CD8-positive, alpha-beta memory T cell (primary cell): ENCODE data around the gene OR14K1. TPM values are rescaled to one million over a fixed set of nuclear protein-coding genes. Genes with fewer than 3 reads are reported as not detected.
"Not testable (repeated sequence)": the region's sequence is repeated elsewhere in the genome, so short reads cannot be mapped to it uniquely, and the experiment has no call there.

Experiments used
- CTCF ChIA-PET: fragments of 350-600 bp; sonication (Branson Sonifier 250); formaldehyde crosslinking; loops from one replicate; lab custom pipeline; 2021; ENCODE audit warnings: antibody characterized with exemption; lab: Charles Lee
- POLR2A ChIA-PET: fragments of 350-600 bp; sonication (Branson Sonifier 250); formaldehyde crosslinking; loops from one replicate; lab custom pipeline; 2021; ENCODE audit warnings: antibody characterized with exemption; lab: Charles Lee
- DNase-seq, 5 donors: peaks; one replicate each; pipeline versions ENCODE4 v3.0.0 to v3.0.0-alpha.2; 2020 to 2022; ENCODE audit warnings: mixed read lengths in 1 of 5
- H3K27ac ChIP-seq: one replicate; pipeline ENCODE4 v1.7.0; 2013; ENCODE audit warnings: low read depth, mild to moderate bottlenecking, low read length, moderate library complexity
- H3K27me3 ChIP-seq: 2 replicates; pipeline ENCODE4 v1.7.0; 2013; ENCODE audit warnings: low read length, mild to moderate bottlenecking; ENCODE audit not compliant: insufficient read depth, poor library complexity, severe bottlenecking
- H3K36me3 ChIP-seq: 2 replicates; pipeline ENCODE4 v1.7.0; 2013; ENCODE audit warnings: mild to moderate bottlenecking, low read length, moderate library complexity; ENCODE audit not compliant: insufficient read depth
- H3K4me1 ChIP-seq: 2 replicates; pipeline ENCODE4 v1.7.0; 2013; ENCODE audit warnings: mild to moderate bottlenecking, low read length, moderate library complexity; ENCODE audit not compliant: insufficient read depth
- H3K4me3 ChIP-seq: 2 replicates; pipeline ENCODE4 v1.7.0; 2013; ENCODE audit warnings: mild to moderate bottlenecking, low read length
- H3K9me3 ChIP-seq: 2 replicates; pipeline ENCODE4 v1.7.0; 2013; ENCODE audit warnings: mild to moderate bottlenecking, low read length
- H3K27ac Mint-ChIP-seq, 8 donors: one replicate each; pipeline ENCODE4 v1.8.0; 2020 to 2021; ENCODE audit warnings: mixed read lengths in 8 of 8, mild to moderate bottlenecking in 6 of 8, inconsistent platforms in 3 of 8, moderate library complexity in 3 of 8
- H3K27me3 Mint-ChIP-seq, 2 donors: one replicate each; pipeline ENCODE4 v1.8.0; 2020 to 2021; ENCODE audit warnings: mixed read lengths in 2 of 2, mild to moderate bottlenecking in 1 of 2, moderate library complexity in 1 of 2
- H3K36me3 Mint-ChIP-seq, 3 donors: one replicate each; pipeline ENCODE4 v1.8.0; 2020 to 2021; ENCODE audit warnings: mixed read lengths in 3 of 3, inconsistent platforms in 1 of 3, mild to moderate bottlenecking in 1 of 3
- H3K4me1 Mint-ChIP-seq, 3 donors: one replicate each; pipeline ENCODE4 v1.8.0; 2020 to 2021; ENCODE audit warnings: mixed read lengths in 3 of 3, inconsistent platforms in 1 of 3, mild to moderate bottlenecking in 1 of 3
- H3K4me3 Mint-ChIP-seq, 7 donors: one replicate each; pipeline ENCODE4 v1.8.0; 2020 to 2021; ENCODE audit warnings: mixed read lengths in 7 of 7, mild to moderate bottlenecking in 6 of 7, moderate library complexity in 4 of 7, inconsistent platforms in 2 of 7
- H3K9me3 Mint-ChIP-seq, 5 donors: one replicate each; pipeline ENCODE4 v1.8.0; 2020 to 2022; ENCODE audit warnings: mixed read lengths in 5 of 5, mild to moderate bottlenecking in 3 of 5, moderate library complexity in 2 of 5, inconsistent platforms in 1 of 5
- polyA plus RNA-seq: library from polyadenylated mRNA; unstranded; fragments of 300-500 nt; fragmentation: Illumina TruSeq; gene quantifications from one replicate; pipeline ENCODE4 v1.2.3, GENCODE V29; 2021
- total RNA-seq, 2 experiments: library from RNA; stranded (reverse); gene quantifications; one replicate each; pipeline ENCODE4 v1.2.3, GENCODE V29; 2021

The OR14K1 gene
- total and polyA plus RNA-seq, 3 experiments from 2014 or later, result not detected

GRCh38 chr1:247742215-247742760, 3.9 kb downstream of the OR14K1 start:
- H3K36me3 Mint-ChIP-seq, H3K4me1 Mint-ChIP-seq, H3K9me3 ChIP-seq, H3K4me3 Mint-ChIP-seq, H3K27ac ChIP-seq, H3K27me3 Mint-ChIP-seq, H3K27me3 ChIP-seq, H3K36me3 ChIP-seq, H3K4me1 ChIP-seq, POLR2A ChIA-PET, H3K9me3 Mint-ChIP-seq, CTCF ChIA-PET, H3K27ac Mint-ChIP-seq, DNase-seq, H3K4me3 ChIP-seq: not testable (repeated sequence)

- DNase-seq, result no peak
- Mint-ChIP-seq H3K4me1 (no peaks in the 10 kb centered on the region), H3K4me3 (no peak overlapping the region), H3K27ac (no peak overlapping the region), H3K27me3 (peaks cover 0 to 1% of the 10 kb centered on the region in 2 donors), H3K9me3 (peaks cover 2 to 18% (median 9%) of the 10 kb centered on the region in 5 donors), H3K36me3 (no peaks in the 10 kb centered on the region)
- no peaks in the 10 kb centered on the region for H3K36me3 ChIP-seq
- H3K9me3 ChIP-seq, result no peaks in the 10 kb centered on the region
- no peak overlapping the region for H3K27ac ChIP-seq
- ChIA-PET POLR2A (no interaction called here), CTCF (no interaction called here)
- no peak overlapping the region for H3K4me3 ChIP-seq
- H3K27me3 ChIP-seq, result no peaks in the 10 kb centered on the region
- no peaks in the 10 kb centered on the region for H3K4me1 ChIP-seq
These were observed 8.0 kb downstream of the OR14K1 start for GRCh38 chr1:247746391-247746935.

GRCh38 chr1:247747616-247748015, 9.2 kb downstream of the OR14K1 start:
- Histone ChIP-seq H3K4me1 (no peaks in the 10 kb centered on the region), H3K9me3 (no peaks in the 10 kb centered on the region), H3K27me3 (no peaks in the 10 kb centered on the region), H3K36me3 (no peaks in the 10 kb centered on the region), H3K4me3 (no peak overlapping the region), H3K27ac (no peak overlapping the region)
- DNase-seq, result no peak
- Mint-ChIP-seq H3K9me3 (peaks cover 4 to 15% (median 12%) of the 10 kb centered on the region in 5 donors), H3K4me3 (no peak overlapping the region), H3K27ac (no peak overlapping the region), H3K36me3 (no peaks in the 10 kb centered on the region), H3K27me3 (peaks cover 0 to 1% of the 10 kb centered on the region in 2 donors), H3K4me1 (no peaks in the 10 kb centered on the region)
- ChIA-PET POLR2A (no interaction called here), CTCF (no interaction called here)

GRCh38 chr1:247748041-247748440, 9.6 kb downstream of the OR14K1 start, which contains the start of gene OR14A2:
TSS of gene OR14A2 (minus strand) at chr1:247748141.
- Mint-ChIP-seq H3K27me3 (peaks cover 0 to 1% of the 10 kb centered on the region in 2 donors), H3K36me3 (no peaks in the 10 kb centered on the region), H3K9me3 (peaks cover 4 to 15% (median 12%) of the 10 kb centered on the region in 5 donors), H3K27ac (no peak within 1 kb of the TSS), H3K4me3 (no peak within 1 kb of the TSS), H3K4me1 (no peaks in the 10 kb centered on the region)
- CTCF ChIA-PET, result no interaction called here
- POLR2A ChIA-PET, result no interaction called here
- no peak for DNase-seq
- Histone ChIP-seq H3K27ac (no peak within 1 kb of the TSS), H3K4me3 (no peak within 1 kb of the TSS), H3K4me1 (no peaks in the 10 kb centered on the region), H3K27me3 (no peaks in the 10 kb centered on the region), H3K9me3 (no peaks in the 10 kb centered on the region), H3K36me3 (no peaks in the 10 kb centered on the region)

- Histone ChIP-seq H3K27ac (no peak overlapping the region), H3K36me3 (no peaks in the 10 kb centered on the region), H3K27me3 (no peaks in the 10 kb centered on the region), H3K4me1 (no peaks in the 10 kb centered on the region), H3K4me3 (no peak overlapping the region), H3K9me3 (no peaks in the 10 kb centered on the region)
- ChIA-PET POLR2A (no interaction called here), CTCF (no interaction called here)
- DNase-seq, result no peak
- H3K9me3 Mint-ChIP-seq, result peaks cover 4 to 15% (median 9%) of the 10 kb centered on the region in 5 donors
- H3K27me3 Mint-ChIP-seq, result peaks cover 0 to 1% of the 10 kb centered on the region in 2 donors
- no peak overlapping the region for H3K4me3 Mint-ChIP-seq
- no peak overlapping the region for H3K27ac Mint-ChIP-seq
- no peaks in the 10 kb centered on the region for H3K4me1 Mint-ChIP-seq
- no peaks in the 10 kb centered on the region for H3K36me3 Mint-ChIP-seq
These were observed 11.5 kb downstream of the OR14K1 start for GRCh38 chr1:247749870-247750269.

- H3K4me3 ChIP-seq, CTCF ChIA-PET, H3K27me3 Mint-ChIP-seq, H3K27ac Mint-ChIP-seq, H3K4me1 Mint-ChIP-seq, H3K36me3 Mint-ChIP-seq, H3K36me3 ChIP-seq, H3K27ac ChIP-seq, H3K4me3 Mint-ChIP-seq, DNase-seq, H3K4me1 ChIP-seq, H3K27me3 ChIP-seq, H3K9me3 ChIP-seq, POLR2A ChIA-PET: not testable (repeated sequence)
- H3K9me3 Mint-ChIP-seq, result peaks cover 3 to 14% (median 5%) of the 10 kb centered on the region in 5 donors
These were observed 15.9 kb downstream of the OR14K1 start for GRCh38 chr1:247754311-247754710.

GRCh38 chr1:247760456-247760855, 22.0 kb downstream of the OR14K1 start, which contains the start of gene OR1C1:
TSS of gene OR1C1 (minus strand) at chr1:247760556. CDS start at chr1:247758406, 2,150 bp downstream.
- Mint-ChIP-seq H3K27ac (no peak within 1 kb of the TSS), H3K4me3 (no peak within 1 kb of the TSS), H3K27me3 (peaks cover 0 to 2% of the 10 kb centered on the region in 2 donors), H3K4me1 (no peaks in the 10 kb centered on the region), H3K36me3 (no peaks in the 10 kb centered on the region), H3K9me3 (no peaks in the 10 kb centered on the region)
- Histone ChIP-seq H3K4me1 (no peaks in the 10 kb centered on the region), H3K27ac (no peak within 1 kb of the TSS), H3K9me3 (no peaks in the 10 kb centered on the region), H3K27me3 (no peaks in the 10 kb centered on the region), H3K4me3 (no peak within 1 kb of the TSS), H3K36me3 (no peaks in the 10 kb centered on the region)
- ChIA-PET POLR2A (no interaction called here), CTCF (no interaction called here)
- DNase-seq, result no peak

- ChIA-PET CTCF (no interaction called here), POLR2A (no interaction called here)
- Mint-ChIP-seq H3K9me3 (peaks cover 0 to 6% (median 0%) of the 10 kb centered on the region in 5 donors), H3K4me1 (no peaks in the 10 kb centered on the region), H3K4me3 (no peak overlapping the region), H3K27ac (no peak overlapping the region), H3K27me3 (no peaks in the 10 kb centered on the region), H3K36me3 (no peaks in the 10 kb centered on the region)
- Histone ChIP-seq H3K27me3 (no peaks in the 10 kb centered on the region), H3K36me3 (no peaks in the 10 kb centered on the region), H3K4me3 (no peak overlapping the region), H3K27ac (no peak overlapping the region), H3K4me1 (no peaks in the 10 kb centered on the region), H3K9me3 (no peaks in the 10 kb centered on the region)
- no peak for DNase-seq
These were observed 31.2 kb downstream of the OR14K1 start for GRCh38 chr1:247769603-247770002.
